Esophagus muscularis mucosa (tissue), 4 donors: ENCODE results near the gene PEX11A.

Source experiments
- CTCF ChIP-seq, 3 experiments: fragments of 200-600 bp in 2 of 3; fragments of 450-650 bp in 1 of 3; sonication (generic) in 2 of 3; IDR thresholded peaks; one replicate each; pipeline ENCODE4 v1.5.1; 2017 to 2019; ENCODE audit warnings: antibody characterized with exemption in 3 of 3, mild to moderate bottlenecking in 2 of 3, moderate library complexity in 1 of 3
- EP300 ChIP-seq: sonication (generic); formaldehyde crosslinking; IDR thresholded peaks from one replicate; pipeline ENCODE4 v1.6.1; 2017; ENCODE audit warnings: antibody characterized with exemption
- POLR2A ChIP-seq: fragments of 450-650 bp; IDR thresholded peaks from one replicate; pipeline ENCODE4 v1.6.1; 2017; ENCODE audit warnings: antibody characterized with exemption, moderate library complexity, mild to moderate bottlenecking, low read depth
- POLR2AphosphoS5 ChIP-seq, 2 donors: sonication (generic); formaldehyde crosslinking; IDR thresholded peaks; one replicate each; pipeline ENCODE4 v1.6.1; 2017; ENCODE audit warnings: antibody characterized with exemption in 2 of 2

DNA sequence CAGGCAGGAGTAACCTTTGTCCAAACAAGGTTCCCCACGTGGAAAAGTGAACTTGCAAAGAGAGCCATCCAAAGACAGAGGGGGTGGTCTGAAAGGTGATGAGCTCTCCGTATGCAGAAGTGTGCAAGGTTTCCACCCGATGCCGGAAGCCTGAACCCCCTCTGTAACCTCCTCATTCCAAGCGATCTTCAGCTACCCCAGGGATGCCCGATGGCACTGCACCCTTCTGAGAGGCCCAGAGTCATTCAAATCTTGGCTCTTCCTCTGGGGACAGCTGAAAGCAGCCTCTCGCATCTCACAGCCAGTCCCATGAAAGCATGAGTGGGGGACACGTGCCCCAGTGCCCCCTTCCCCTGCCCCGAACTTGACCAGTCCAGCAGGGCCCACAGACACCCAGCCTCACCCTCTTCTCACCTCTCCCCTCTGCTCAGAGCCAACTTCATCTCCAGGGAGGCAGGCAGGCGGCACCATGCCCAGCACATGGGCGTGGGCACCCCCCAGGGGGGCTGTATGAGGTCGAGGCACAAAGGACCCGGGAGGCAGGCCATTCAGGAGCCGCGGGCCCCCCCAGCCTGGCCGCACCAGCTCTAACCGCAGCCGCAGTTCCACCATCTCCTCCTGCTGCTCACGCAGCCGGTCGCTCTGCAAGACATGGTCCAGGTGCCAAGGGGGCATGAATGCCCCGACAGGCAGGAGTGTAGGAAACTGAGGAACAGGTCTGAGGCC, 44.0 kb downstream of the PEX11A start:
- TF ChIP-seq CTCF (IDR thresholded peaks at IDR 0.05): no peak
- TF ChIP-seq EP300: no peak
- TF ChIP-seq POLR2A: no peak
- TF ChIP-seq POLR2AphosphoS5 (IDR thresholded peaks at IDR 0.05): no peak
